ENCODE measurements around the gene GMNN.
"Not testable (repeated sequence)": the region's sequence is repeated elsewhere in the genome, so short reads cannot be mapped to it uniquely, and the experiment has no call there.

GMNN gene

GRCh38 chr6:24774696-24775519, at the start of gene GMNN:
Gene GMNN, plus strand, starts transcription at chr6:24774937. Its CDS starts 2,310 bp downstream, at chr6:24777247.
- peak; percentile 95 for DNase-seq

- not testable (repeated sequence) for DNase-seq
These were observed 44.1 kb upstream of the GMNN start for GRCh38 chr6:24730653-24731052.

GRCh38 chr6:24731456-24732134, 43.1 kb upstream of the GMNN start:
- not testable (repeated sequence) for DNase-seq

GRCh38 chr6:24734166-24734565, 40.6 kb upstream of the GMNN start:
- no peak for DNase-seq

- not testable (repeated sequence) for DNase-seq
These were observed 40.0 kb upstream of the GMNN start for GRCh38 chr6:24734710-24735109.

GRCh38 chr6:24738741-24739140, 36.0 kb upstream of the GMNN start:
- no peak for DNase-seq

- no peak for DNase-seq
These were observed 33.9 kb upstream of the GMNN start for GRCh38 chr6:24740861-24741260.

GRCh38 chr6:24742216-24742738, 32.5 kb upstream of the GMNN start:
- no peak for DNase-seq

- no peak for DNase-seq
These were observed 31.3 kb upstream of the GMNN start for GRCh38 chr6:24743265-24743943.

- DNase-seq: no peak
These were observed 30.8 kb upstream of the GMNN start for GRCh38 chr6:24743944-24744335.

GRCh38 chr6:24744911-24745310, 29.8 kb upstream of the GMNN start:
- no peak for DNase-seq

- no peak for DNase-seq
These were observed 25.4 kb upstream of the GMNN start for GRCh38 chr6:24749297-24749696.

- DNase-seq: not testable (repeated sequence)
These were observed 23.9 kb upstream of the GMNN start for GRCh38 chr6:24750878-24751277.

- no peak for DNase-seq
These were observed 22.2 kb upstream of the GMNN start for GRCh38 chr6:24752503-24752902.

- DNase-seq: no peak
These were observed 21.7 kb upstream of the GMNN start for GRCh38 chr6:24752917-24753492.

- no peak for DNase-seq
These were observed 21.2 kb upstream of the GMNN start for GRCh38 chr6:24753545-24753944.

GRCh38 chr6:24754378-24754777, 20.4 kb upstream of the GMNN start:
- not testable (repeated sequence) for DNase-seq

GRCh38 chr6:24755279-24755678, 19.5 kb upstream of the GMNN start:
- no peak for DNase-seq

GRCh38 chr6:24757611-24758010, 17.1 kb upstream of the GMNN start:
- DNase-seq: no peak

GRCh38 chr6:24759718-24760117, 15.0 kb upstream of the GMNN start:
- no peak for DNase-seq

- DNase-seq: no peak
These were observed 14.5 kb upstream of the GMNN start for GRCh38 chr6:24760210-24760609.

- no peak for DNase-seq
These were observed 13.4 kb upstream of the GMNN start for GRCh38 chr6:24761193-24761835.

- DNase-seq: no peak
These were observed 12.9 kb upstream of the GMNN start for GRCh38 chr6:24761851-24762250.
